Measurements from ENCODE around the gene TICRR. TPM values are rescaled to one million over a fixed set of nuclear protein-coding genes. Genes with fewer than 3 reads are reported as not detected.

TICRR gene
- total and polyA plus RNA-seq, 2 of the 4 experiments (the other 2 are of a cell fraction) = 3.0 to 4.2 TPM

- no TSS peak for BruUV-seq (replicated peaks)
- H3K18ac ChIP-seq (ENCODE audit: low read depth, low read length) = no peak overlapping the region
- CTCF ChIA-PET = no interaction called here
Observed at GRCh38 chr15:89652131-89652530, 76.9 kb downstream of the TICRR start.

More at GRCh38 chr15:89652131-89652530, 76.9 kb downstream of the TICRR start:
- H3K9me1 ChIP-seq (ENCODE audit: insufficient read depth, low read length) = peaks cover 10% of the 10 kb centered on the region
- H3K79me1 ChIP-seq (ENCODE audit: low read depth in 1 of 2, low read length in 2 of 2) = peaks cover 16 to 42% of the 10 kb centered on the region in 2 experiments
- H3K36me3 ChIP-seq (ENCODE audit: control insufficient read depth, insufficient read depth, low read length) = peaks cover 15% of the 10 kb centered on the region
- no peak overlapping the region for H2AK5ac ChIP-seq (ENCODE audit: low read depth, low read length)
- no peak overlapping the region for H4K8ac ChIP-seq (ENCODE audit: low read depth in 2 of 2, low read length in 2 of 2)
- H3K9me3 ChIP-seq (ENCODE audit: control insufficient read depth, insufficient read depth, low read length) = no peaks in the 10 kb centered on the region
- TF ChIP-seq MAZ (IDR thresholded peaks at IDR 0.05; ENCODE audit: borderline replicate concordance, low read depth, low read length) (no peak), USF2 (IDR thresholded peaks at IDR 0.05; ENCODE audit: low read depth, low read length) (no peak), FOS (IDR thresholded peaks at IDR 0.05; ENCODE audit: low read depth, low read length) (no peak), RFX5 (IDR thresholded peaks at IDR 0.05; ENCODE audit: low read depth, low read length) (no peak), CEBPB (IDR thresholded peaks at IDR 0.05; ENCODE audit: low read depth, low read length) (no peak), MAFK (IDR thresholded peaks at IDR 0.05; ENCODE audit: low read depth, low read length) (no peak), ELK1 (IDR thresholded peaks at IDR 0.05; ENCODE audit: borderline replicate concordance, low read depth, low read length) (no peak), SMC3 (IDR thresholded peaks at IDR 0.05; ENCODE audit: low read depth, low read length) (no peak), POLR2A (IDR thresholded peaks at IDR 0.05; ENCODE audit: low read depth, low read length) (no peak)
- no peak overlapping the region for H3K9ac ChIP-seq (ENCODE audit: low read depth, low read length)
- no peak overlapping the region for H3K4ac ChIP-seq (ENCODE audit: low read depth, low read length)
- no peak overlapping the region for H4K91ac ChIP-seq (ENCODE audit: insufficient read depth, low read depth, low read length)
- H3K27ac ChIP-seq (ENCODE audit: insufficient read depth, low read length) = no peak overlapping the region
- no peak for ATAC-seq (ENCODE audit: low read depth)
- H2BK15ac ChIP-seq (ENCODE audit: low read depth, low read length) = no peak overlapping the region
- H3K23ac ChIP-seq (ENCODE audit: low read depth, low read length) = no peak overlapping the region
- H3K4me1 ChIP-seq (ENCODE audit: control insufficient read depth, insufficient read depth, low read length) = peaks cover 5% of the 10 kb centered on the region
- H2AFZ ChIP-seq (replicated peaks; ENCODE audit: low read length, poor library complexity) = no peak overlapping the region
- H3K4me2 ChIP-seq (ENCODE audit: low read depth, low read length) = no peak overlapping the region
- no peak overlapping the region for H3K56ac ChIP-seq (ENCODE audit: extremely low read depth, insufficient read depth, low read length)
- H2BK5ac ChIP-seq (ENCODE audit: low read depth, low read length, poor library complexity, severe bottlenecking) = no peak overlapping the region
- no peaks in the 10 kb centered on the region for H3K27me3 ChIP-seq (ENCODE audit: control insufficient read depth, insufficient read depth, low read length)
- dilution Hi-C loops (cut with HindIII; ENCODE audit: low sequenced_read_pairs, unreplicated experiment) = no loop called here
- intact Hi-C loops (cut with micrococcal nuclease) = no loop called here
- peaks cover 16% of the 10 kb centered on the region for H4K20me1 ChIP-seq (ENCODE audit: insufficient read depth, low read length)
- in situ Hi-C loops (cut with MboI; ENCODE audit: low sequenced_read_pairs) = no loop called here
- 40% methylated on average over 1 of the region's 7 CpGs; no CpG with 5 or more reads in 1 of the 2 experiments for WGBS, 2 experiments (ENCODE audit: extremely low coverage in 2 of 2, insufficient read length in 1 of 2)
- no peak overlapping the region for H2BK20ac ChIP-seq (ENCODE audit: low read depth, low read length)
- POLR2A ChIA-PET (ENCODE audit: unreplicated experiment) = no interaction called here
- no peak overlapping the region for H3K4me3 ChIP-seq (ENCODE audit: insufficient read depth, low read depth, low read length)
- no peak overlapping the region for H3K14ac ChIP-seq (replicated peaks; ENCODE audit: low read depth, low read length)
- H2BK120ac ChIP-seq (ENCODE audit: low read depth, low read length) = no peak overlapping the region
- no peak for DNase-seq
- no peak overlapping the region for H2AK9ac ChIP-seq (replicated peaks; ENCODE audit: low read depth, low read length, poor library complexity)
- no peak overlapping the region for H4K5ac ChIP-seq (ENCODE audit: low read depth, low read length)
